DMS 273 (cell line): ENCODE data around the gene MAML3.

ENCODE experiments used
- DNase-seq: peaks from one replicate; lab custom pipeline; 2025; ENCODE audit not compliant: unreplicated experiment; lab: John Stamatoyannopoulos, UW

MAML3 gene

GRCh38 chr4:139797287-139797686 is 356.7 kb downstream of the MAML3 start:
- no peak for DNase-seq

GRCh38 chr4:139795527-139796314 is 358.3 kb downstream of the MAML3 start:
- no peak for DNase-seq

- no peak for DNase-seq
These were observed 359.6 kb downstream of the MAML3 start for GRCh38 chr4:139794158-139794954.

DNA sequence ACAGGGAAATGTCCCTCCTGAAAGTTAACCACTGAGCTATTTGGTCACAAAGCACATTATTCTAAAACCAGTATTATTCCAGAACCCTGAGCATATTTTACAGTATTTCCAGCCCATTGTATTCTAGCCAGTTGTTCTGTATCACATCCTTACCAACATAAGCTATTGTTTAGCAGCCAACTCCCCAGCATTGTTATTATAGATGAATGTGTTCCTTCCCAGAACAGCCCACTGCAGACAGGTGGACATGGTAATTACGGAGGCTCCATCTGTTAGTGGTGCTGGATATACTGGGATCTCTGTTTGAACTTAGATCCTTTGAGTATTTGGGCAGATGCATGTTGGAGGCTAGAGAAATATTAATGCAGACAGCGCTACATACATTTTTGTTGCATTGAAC is 362.3 kb downstream of the MAML3 start:
- DNase-seq: peak; percentile 75

DNA sequence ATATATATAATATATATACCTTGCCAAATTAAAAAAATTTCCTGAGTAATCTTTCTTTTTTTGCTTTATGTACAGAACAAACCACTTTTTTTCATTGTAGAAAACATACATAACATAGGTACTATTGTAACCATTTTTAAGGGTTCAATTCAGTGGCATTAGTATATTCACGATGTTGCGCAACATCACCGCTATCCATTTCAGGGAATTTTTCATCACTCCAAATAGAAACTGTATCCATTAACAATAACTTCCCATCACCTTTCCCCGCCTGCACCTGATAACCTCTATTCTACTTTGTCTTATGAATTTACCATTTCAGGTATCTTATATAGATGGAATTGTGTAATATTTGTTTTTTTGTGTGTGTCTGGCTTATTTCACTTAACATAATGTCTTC is 363.7 kb downstream of the MAML3 start:
- DNase-seq: no peak

GRCh38 chr4:139789096-139789654 is 364.8 kb downstream of the MAML3 start:
- no peak for DNase-seq

DNA sequence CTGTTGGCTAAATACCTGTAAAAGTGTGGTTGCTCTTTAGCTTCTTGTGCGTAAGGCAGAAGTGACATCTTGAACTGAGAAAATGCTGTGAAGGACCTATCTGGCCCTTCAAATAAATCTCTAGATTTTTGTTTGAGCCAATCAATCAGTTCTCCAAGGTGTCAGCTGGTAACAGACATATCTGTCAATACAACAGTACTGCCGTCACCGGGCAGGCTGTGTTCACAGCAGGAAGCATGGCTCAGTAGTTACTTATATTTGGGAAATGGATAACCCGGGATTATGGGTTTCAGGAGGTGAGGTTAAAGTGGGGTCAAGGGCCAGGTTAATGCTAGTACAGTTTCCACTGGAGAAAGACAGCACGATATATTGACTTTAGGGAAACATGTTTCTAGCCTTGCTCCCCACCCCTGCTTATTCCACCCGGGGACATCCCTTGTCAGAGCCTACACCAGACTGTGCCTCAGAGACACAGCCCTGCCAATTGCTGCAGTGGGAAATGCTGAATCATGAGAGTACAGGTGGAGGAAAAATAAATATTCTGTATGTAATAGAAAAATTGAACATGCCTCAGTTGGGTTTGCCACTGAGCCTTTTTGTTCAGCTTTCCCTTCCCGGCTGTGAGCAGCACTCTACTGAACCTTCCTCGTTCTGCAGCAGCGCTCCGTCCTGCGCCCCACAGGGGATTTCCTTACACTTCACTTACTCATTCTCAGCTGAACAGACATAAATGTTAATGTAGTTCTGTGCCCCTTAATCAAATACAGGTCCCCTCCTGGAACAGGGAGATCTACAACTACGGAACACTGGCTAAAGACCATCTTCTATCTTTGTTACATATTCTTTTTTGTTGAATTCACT is 367.3 kb downstream of the MAML3 start:
- DNase-seq: no peak

- DNase-seq: no peak
These were observed 368.6 kb downstream of the MAML3 start for GRCh38 chr4:139785356-139785755.

GRCh38 chr4:139783741-139784484 is 370.1 kb downstream of the MAML3 start:
- no peak for DNase-seq

DNA sequence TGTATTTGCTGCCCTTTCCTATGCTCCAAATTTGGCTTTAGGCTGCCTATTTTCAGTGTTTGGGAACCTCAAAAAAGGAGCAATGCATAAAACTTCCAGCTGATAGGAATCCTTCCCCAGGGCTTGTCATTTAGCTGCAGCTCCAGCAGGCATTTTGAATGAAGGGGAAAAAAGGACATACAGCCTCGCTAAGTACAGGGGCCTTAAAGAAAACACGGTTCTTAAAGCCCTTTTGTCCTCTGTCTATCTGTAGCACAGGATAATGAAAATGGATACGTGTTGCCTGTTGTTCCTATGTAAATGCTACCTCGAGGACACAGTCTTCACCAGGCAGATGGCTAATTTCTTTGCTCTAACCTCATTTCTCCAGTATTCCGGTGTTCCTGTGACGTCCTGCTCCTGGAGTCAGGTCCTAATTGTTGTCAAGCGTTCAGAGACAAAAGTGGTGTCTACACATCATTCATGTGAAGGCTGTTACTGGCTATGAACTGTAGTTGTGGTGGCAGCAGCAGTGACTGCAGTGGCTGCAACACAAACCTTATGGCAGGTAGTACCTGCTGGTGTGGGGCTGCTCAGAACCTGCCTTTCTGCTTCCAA is 371.0 kb downstream of the MAML3 start:
- DNase-seq: no peak

GRCh38 chr4:139781066-139781465 is 372.9 kb downstream of the MAML3 start:
- no peak for DNase-seq

DNA sequence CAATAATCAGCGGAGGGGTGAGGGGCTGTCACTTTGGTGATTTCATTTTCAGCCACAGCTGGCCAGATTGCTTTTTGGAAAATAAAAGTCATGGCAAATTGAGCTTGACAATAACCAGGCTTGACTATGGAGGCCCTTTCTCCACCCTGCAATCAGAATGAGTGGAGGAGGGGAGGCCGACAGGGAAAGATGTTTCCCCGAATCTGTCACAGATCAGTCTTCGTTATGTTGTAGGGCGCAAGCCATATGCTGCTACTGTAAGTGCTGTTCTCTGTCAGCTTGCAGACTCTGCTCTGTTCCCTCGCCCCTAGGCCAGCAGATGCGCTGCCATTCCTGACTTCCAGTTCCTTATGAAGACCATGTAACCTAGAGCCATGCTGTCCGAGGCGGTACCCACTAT is 374.3 kb downstream of the MAML3 start:
- no peak for DNase-seq

- DNase-seq: no peak
These were observed 376.2 kb downstream of the MAML3 start for GRCh38 chr4:139777757-139778156.

- no peak for DNase-seq
These were observed 377.7 kb downstream of the MAML3 start for GRCh38 chr4:139776235-139776634.

DNA sequence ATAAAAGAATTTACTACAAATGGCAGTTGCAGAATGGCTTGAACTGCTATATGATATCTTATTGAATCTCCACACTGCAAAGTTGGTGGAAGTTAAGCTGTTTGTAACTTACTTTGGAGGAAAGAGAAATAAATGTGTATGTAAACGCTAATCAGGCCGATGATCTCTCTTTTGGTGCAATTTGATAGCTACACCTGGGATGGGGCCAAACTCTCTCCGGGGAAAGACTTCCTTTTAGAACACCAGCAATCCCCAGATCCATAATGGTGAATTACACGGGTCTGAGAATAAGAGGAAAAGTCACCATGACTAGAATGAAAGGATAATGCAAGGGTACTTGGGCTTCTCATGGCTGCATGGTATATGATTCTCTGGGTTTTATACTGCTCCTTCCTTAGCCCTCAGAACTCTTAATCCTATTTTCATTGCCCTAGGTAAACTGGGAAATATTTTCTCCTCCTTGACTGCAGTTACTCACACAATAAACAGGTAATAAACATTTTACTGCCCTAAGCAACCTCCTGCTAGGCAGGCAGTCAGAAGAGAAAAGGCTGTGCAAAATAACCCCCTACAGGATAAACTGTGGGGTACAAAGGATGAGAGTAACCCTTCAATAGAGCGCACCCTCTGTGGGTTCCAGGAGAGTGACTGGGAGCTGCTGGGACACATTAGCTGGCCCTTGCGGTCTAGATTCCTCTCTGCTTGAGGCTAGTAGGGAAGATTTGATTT is 379.1 kb downstream of the MAML3 start:
- peak; percentile 51 for DNase-seq

DNA sequence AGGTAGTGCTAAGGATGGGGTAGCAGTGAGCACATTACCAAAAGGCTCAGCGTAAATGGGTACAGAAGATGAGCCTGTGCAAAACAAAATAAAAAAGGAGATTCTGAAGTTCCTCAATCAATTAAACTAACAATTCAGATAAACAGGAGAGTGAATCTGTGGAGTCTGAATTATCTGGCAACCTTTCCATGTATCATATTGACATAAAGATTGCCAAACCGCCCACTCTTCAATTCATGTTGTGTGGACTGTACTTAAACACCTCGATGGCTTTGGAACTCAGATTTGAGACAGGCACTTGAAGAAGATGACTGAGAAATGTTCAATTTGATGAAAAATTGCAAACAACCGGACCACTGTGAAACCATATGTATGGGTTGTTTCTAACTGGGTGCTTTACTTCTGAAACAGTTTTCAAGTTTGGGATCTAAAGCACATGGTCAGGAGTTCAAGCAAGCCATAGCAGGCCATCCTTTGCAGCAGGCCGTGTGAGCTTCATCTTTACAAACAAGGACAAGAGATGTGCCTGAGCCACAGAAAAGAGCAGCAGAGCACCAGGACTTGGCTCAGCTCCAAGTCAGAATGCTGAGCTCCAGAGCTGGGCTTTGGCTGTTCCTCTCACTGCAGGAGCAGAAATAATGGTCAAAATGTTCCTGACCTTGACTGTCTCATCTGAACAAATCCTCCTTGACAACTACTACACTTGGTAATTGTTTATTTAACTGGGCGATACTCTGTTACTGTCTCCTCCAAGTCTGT is 380.2 kb downstream of the MAML3 start:
- DNase-seq: peak; percentile 26

GRCh38 chr4:139770361-139770760 is 383.6 kb downstream of the MAML3 start:
- DNase-seq: no peak

GRCh38 chr4:139769364-139769763 is 384.6 kb downstream of the MAML3 start:
- no peak for DNase-seq

DNA sequence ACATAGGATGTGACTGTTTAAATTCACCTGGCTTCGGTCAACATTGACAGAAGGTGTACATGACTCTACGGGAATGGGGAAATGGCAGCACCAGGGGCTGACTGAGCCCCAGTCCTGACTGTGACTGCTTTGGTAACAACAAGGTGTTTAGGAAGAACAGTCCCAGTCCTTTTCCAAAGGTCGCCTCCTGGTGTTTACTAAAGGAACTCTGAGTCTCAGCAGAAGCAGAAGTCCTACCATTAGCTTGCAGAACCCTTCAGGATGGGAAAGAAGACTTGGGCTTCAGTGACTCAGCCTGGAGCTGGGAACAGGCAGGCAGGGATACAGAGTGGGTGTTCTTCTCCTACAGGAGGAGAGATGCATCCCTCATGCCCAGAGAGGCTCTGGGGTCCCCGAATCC is 385.1 kb downstream of the MAML3 start:
- DNase-seq: peak; percentile 20
